ENCODE data around the gene AKR1D1. TPM values are rescaled to one million over a fixed set of nuclear protein-coding genes. Genes with fewer than 3 reads are reported as not detected.
"Not testable (repeated sequence)": the region's sequence is repeated elsewhere in the genome, so short reads cannot be mapped to it uniquely, and the experiment has no call there.

AKR1D1 gene
- total and polyA plus RNA-seq, 2 donors (not counting 1 experiment from before 2014, with no cell fraction given), result not detected

DNA sequence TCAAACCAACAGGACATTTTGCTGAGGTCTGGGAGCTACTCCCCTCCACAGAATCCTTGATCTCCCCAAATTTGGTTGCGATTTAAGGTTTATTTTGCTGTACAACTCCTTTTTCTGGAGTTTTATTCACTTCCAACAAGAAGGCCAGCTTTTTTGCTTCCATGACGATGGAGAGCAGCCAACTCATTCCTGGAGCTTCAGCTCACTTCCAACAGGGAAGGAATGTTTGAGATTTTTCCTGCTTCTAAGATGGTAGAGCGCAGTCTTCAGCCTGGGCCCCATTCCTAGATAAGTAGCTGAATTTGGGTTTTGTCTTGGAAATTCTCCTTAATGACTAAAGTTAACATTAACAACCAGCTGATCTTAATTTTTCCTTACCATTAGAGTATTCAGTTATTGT lies 43.5 kb upstream of the AKR1D1 start:
- H3K4me2 ChIP-seq (ENCODE audit: extremely low read depth, insufficient read depth, low read length), result no peak overlapping the region
- H3K36me3 ChIP-seq (ENCODE audit: control insufficient read depth, insufficient read depth, low read length), result no peaks in the 10 kb centered on the region
- no peaks in the 10 kb centered on the region for H3K9me3 ChIP-seq (ENCODE audit: control insufficient read depth, insufficient read depth, low read depth, low read length)
- TF ChIP-seq, protein P1, sequence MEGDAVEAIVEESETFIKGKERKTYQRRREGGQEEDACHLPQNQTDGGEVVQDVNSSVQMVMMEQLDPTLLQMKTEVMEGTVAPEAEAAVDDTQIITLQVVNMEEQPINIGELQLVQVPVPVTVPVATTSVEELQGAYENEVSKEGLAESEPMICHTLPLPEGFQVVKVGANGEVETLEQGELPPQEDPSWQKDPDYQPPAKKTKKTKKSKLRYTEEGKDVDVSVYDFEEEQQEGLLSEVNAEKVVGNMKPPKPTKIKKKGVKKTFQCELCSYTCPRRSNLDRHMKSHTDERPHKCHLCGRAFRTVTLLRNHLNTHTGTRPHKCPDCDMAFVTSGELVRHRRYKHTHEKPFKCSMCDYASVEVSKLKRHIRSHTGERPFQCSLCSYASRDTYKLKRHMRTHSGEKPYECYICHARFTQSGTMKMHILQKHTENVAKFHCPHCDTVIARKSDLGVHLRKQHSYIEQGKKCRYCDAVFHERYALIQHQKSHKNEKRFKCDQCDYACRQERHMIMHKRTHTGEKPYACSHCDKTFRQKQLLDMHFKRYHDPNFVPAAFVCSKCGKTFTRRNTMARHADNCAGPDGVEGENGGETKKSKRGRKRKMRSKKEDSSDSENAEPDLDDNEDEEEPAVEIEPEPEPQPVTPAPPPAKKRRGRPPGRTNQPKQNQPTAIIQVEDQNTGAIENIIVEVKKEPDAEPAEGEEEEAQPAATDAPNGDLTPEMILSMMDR (conservative IDR thresholded peaks at IDR 0.05 in 1 of 2, IDR thresholded peaks at IDR 0.05 in 1 of 2; ENCODE audit: low read depth in 1 of 2, low read length in 2 of 2), result no peak
- no peak for TF ChIP-seq EZH2 (IDR thresholded peaks at IDR 0.05; ENCODE audit: low read length, missing control alignments)
- H2AFZ ChIP-seq (ENCODE audit: low read length), result no peak overlapping the region
- no peak overlapping the region for H3K9ac ChIP-seq (ENCODE audit: insufficient read depth, low read length)
- H4K20me1 ChIP-seq (ENCODE audit: control insufficient read depth, extremely low read depth, insufficient read depth, low read length), result no peaks in the 10 kb centered on the region
- peak in 1 of 2 donors; percentile 63 for DNase-seq (ENCODE audit: low read depth in 2 of 2)
- no peaks in the 10 kb centered on the region for H3K27me3 ChIP-seq (ENCODE audit: control insufficient read depth, insufficient read depth, low read length)
- H3K79me2 ChIP-seq (ENCODE audit: control insufficient read depth, insufficient read depth, low read length), result no peaks in the 10 kb centered on the region
- no peaks in the 10 kb centered on the region for H3K4me1 ChIP-seq (ENCODE audit: control insufficient read depth, extremely low read depth, insufficient read depth, low read length)
- H3K27ac ChIP-seq (ENCODE audit: insufficient read depth, low read length), result no peak overlapping the region
- no peak overlapping the region for H3K4me3 ChIP-seq (replicated peaks in 1 of 4; ENCODE audit: control extremely low read depth in 1 of 4, insufficient read depth in 1 of 4, low read depth in 3 of 4, low read length in 4 of 4)

DNA sequence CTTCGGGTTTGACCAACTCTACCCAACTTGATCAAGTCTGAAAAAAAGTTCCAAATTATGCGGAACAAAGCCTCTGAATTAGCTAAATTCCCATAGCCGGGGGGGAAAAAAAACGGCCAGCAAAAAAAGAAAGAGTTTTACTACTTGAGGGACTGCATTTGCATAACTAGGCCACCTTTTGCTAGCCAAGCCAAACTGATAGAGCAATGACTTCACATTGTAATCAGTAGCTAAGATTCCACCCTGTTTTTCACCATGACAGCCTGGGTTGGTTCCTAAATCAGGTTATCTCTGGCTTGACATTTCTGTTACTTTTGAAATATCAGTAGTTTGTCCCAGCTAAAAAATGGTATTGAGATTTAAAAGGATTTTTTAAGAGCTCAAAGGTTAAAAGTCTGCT lies 43.0 kb upstream of the AKR1D1 start:
- no peak overlapping the region for H3K27ac ChIP-seq (ENCODE audit: insufficient read depth, low read length)
- no peaks in the 10 kb centered on the region for H4K20me1 ChIP-seq (ENCODE audit: control insufficient read depth, extremely low read depth, insufficient read depth, low read length)
- H3K36me3 ChIP-seq (ENCODE audit: control insufficient read depth, insufficient read depth, low read length), result no peaks in the 10 kb centered on the region
- H3K9me3 ChIP-seq (ENCODE audit: control insufficient read depth, insufficient read depth, low read depth, low read length), result no peaks in the 10 kb centered on the region
- H3K4me2 ChIP-seq (ENCODE audit: extremely low read depth, insufficient read depth, low read length), result no peak overlapping the region
- DNase-seq (ENCODE audit: low read depth in 2 of 2), result no peak
- H3K9ac ChIP-seq (ENCODE audit: insufficient read depth, low read length), result no peak overlapping the region
- H2AFZ ChIP-seq (ENCODE audit: low read length), result no peak overlapping the region
- no peaks in the 10 kb centered on the region for H3K79me2 ChIP-seq (ENCODE audit: control insufficient read depth, insufficient read depth, low read length)
- no peak overlapping the region for H3K4me3 ChIP-seq (replicated peaks in 1 of 4; ENCODE audit: control extremely low read depth in 1 of 4, insufficient read depth in 1 of 4, low read depth in 3 of 4, low read length in 4 of 4)
- TF ChIP-seq EZH2 (IDR thresholded peaks at IDR 0.05; ENCODE audit: low read length, missing control alignments), result no peak
- TF ChIP-seq, protein P1 (conservative IDR thresholded peaks at IDR 0.05 in 1 of 2, IDR thresholded peaks at IDR 0.05 in 1 of 2; ENCODE audit: low read depth in 1 of 2, low read length in 2 of 2), result no peak
- no peaks in the 10 kb centered on the region for H3K4me1 ChIP-seq (ENCODE audit: control insufficient read depth, extremely low read depth, insufficient read depth, low read length)
- H3K27me3 ChIP-seq (ENCODE audit: control insufficient read depth, insufficient read depth, low read length), result no peaks in the 10 kb centered on the region

DNA sequence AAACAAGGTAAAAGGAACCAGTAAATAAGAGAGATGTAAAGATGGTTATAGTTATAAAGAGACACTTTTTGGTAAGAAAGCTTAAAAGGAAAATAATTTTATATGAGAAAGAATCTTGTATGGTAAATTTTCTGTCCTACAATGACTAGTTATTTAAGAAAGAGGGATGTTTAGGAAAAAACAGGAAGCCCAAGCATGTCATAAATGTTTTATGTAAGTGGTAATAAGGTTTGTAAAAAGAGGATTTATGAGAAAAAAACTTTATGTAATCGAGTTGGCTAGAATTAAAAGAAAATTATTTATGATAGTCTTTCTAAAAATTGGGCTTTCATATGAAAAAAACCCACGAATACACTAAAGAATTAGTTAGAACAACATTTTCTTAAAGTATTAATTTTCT lies 40.1 kb upstream of the AKR1D1 start:
- Histone ChIP-seq H3K4me1 (ENCODE audit: control insufficient read depth, extremely low read depth, insufficient read depth, low read length) (no peaks in the 10 kb centered on the region), H3K9me3 (ENCODE audit: control insufficient read depth, insufficient read depth, low read depth, low read length) (no peaks in the 10 kb centered on the region), H4K20me1 (ENCODE audit: control insufficient read depth, extremely low read depth, insufficient read depth, low read length) (no peaks in the 10 kb centered on the region), H3K4me3 (replicated peaks in 1 of 4; ENCODE audit: control extremely low read depth in 1 of 4, insufficient read depth in 1 of 4, low read depth in 3 of 4, low read length in 4 of 4) (no peak overlapping the region), H3K36me3 (ENCODE audit: control insufficient read depth, insufficient read depth, low read length) (no peaks in the 10 kb centered on the region), H2AFZ (ENCODE audit: low read length) (no peak overlapping the region), H3K79me2 (ENCODE audit: control insufficient read depth, insufficient read depth, low read length) (no peaks in the 10 kb centered on the region), H3K27me3 (ENCODE audit: control insufficient read depth, insufficient read depth, low read length) (no peaks in the 10 kb centered on the region), H3K9ac (ENCODE audit: insufficient read depth, low read length) (no peak overlapping the region), H3K27ac (ENCODE audit: insufficient read depth, low read length) (no peak overlapping the region), H3K4me2 (ENCODE audit: extremely low read depth, insufficient read depth, low read length) (no peak overlapping the region)
- no peak for DNase-seq (ENCODE audit: low read depth in 2 of 2)
- TF ChIP-seq, protein P1 (conservative IDR thresholded peaks at IDR 0.05 in 1 of 2, IDR thresholded peaks at IDR 0.05 in 1 of 2; ENCODE audit: low read depth in 1 of 2, low read length in 2 of 2), result no peak
- TF ChIP-seq EZH2 (IDR thresholded peaks at IDR 0.05; ENCODE audit: low read length, missing control alignments), result no peak

DNA sequence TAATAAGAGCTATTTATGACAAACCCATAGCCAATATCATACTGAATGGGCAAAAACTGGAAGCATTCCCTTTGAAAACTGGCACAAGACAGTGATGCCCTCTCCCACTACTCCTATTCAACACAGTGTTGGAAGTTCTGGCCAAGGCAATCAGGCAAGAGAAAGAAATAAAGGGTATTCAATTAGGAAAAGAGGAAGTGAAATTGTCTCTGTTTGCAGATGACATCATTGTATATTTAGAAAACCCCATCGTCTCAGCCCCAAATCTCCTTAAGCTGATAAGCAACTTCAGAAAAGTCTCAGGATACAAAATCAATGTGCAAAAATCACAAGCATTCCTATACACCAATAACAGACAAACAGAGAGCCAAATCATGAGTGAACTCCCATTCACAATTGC lies 36.2 kb upstream of the AKR1D1 start:
- H3K9me3 ChIP-seq (ENCODE audit: control insufficient read depth, insufficient read depth, low read depth, low read length); H2AFZ ChIP-seq (ENCODE audit: low read length); H3K27ac ChIP-seq (ENCODE audit: insufficient read depth, low read length); H3K79me2 ChIP-seq (ENCODE audit: control insufficient read depth, insufficient read depth, low read length); H4K20me1 ChIP-seq (ENCODE audit: control insufficient read depth, extremely low read depth, insufficient read depth, low read length); H3K4me1 ChIP-seq (ENCODE audit: control insufficient read depth, extremely low read depth, insufficient read depth, low read length); H3K36me3 ChIP-seq (ENCODE audit: control insufficient read depth, insufficient read depth, low read length); H3K9ac ChIP-seq (ENCODE audit: insufficient read depth, low read length); H3K4me2 ChIP-seq (ENCODE audit: extremely low read depth, insufficient read depth, low read length); H3K27me3 ChIP-seq (ENCODE audit: control insufficient read depth, insufficient read depth, low read length); H3K4me3 ChIP-seq (replicated peaks in 1 of 4; ENCODE audit: control extremely low read depth in 1 of 4, insufficient read depth in 1 of 4, low read depth in 3 of 4, low read length in 4 of 4); DNase-seq (ENCODE audit: low read depth in 2 of 2): not testable (repeated sequence)
